HG02870 (cell line): ENCODE results near the gene FEZF2.

ENCODE experiments used
- ATAC-seq: cut with Tn5 transposase; IDR thresholded peaks from one replicate; pipeline ENCODE4 v1.9.1; 2021; ENCODE audit warnings: mild to moderate bottlenecking, moderate library complexity; ENCODE audit not compliant: unreplicated experiment

FEZF2 gene

DNA sequence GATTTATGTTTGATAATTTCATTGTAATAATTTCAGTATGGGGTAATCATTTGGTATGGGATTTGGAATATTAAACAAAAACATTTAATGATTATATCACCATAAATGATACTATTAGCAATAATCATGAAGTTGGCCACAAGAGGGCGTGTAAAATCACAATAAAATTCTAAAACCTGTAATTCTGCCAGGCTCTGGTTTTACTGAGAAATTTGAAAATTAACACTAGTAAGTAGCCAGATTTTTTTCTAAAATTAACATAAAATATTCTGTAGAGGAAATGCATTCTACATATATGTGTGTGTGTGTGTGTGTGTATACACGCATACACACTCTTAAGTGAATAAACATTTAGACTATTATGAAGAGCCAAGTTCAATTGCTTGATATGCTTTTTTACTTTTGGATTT is 40.5 kb downstream of the FEZF2 start:
- no peak for ATAC-seq

GRCh38 chr3:62332017-62332416 is 41.3 kb downstream of the FEZF2 start:
- no peak for ATAC-seq

GRCh38 chr3:62329971-62330370 is 43.4 kb downstream of the FEZF2 start:
- ATAC-seq = no peak

- ATAC-seq = no peak
Measured at GRCh38 chr3:62325896-62326295, 47.5 kb downstream of the FEZF2 start.

DNA sequence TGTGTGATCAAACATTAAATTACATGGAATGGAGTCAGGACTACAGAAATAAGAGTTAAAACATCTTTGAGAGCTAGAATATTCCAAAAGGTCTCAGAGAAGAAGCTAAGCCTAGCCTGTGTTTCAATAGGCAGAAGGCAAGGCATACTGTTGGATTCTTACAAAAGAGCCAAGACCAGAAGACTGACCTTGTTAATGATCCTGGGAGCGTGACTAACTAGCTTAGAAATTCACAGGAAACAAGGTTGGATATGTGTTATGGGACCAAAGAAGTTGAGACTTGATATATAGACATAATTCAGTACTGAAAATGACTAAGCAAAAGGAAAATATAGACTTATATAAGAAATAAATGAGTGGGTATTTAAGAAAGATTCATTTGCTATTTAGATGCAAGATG is 50.1 kb downstream of the FEZF2 start:
- no peak for ATAC-seq
